AG08395 (cell line): ENCODE measurements around the gene ANKH.
"Not testable (repeated sequence)": the region's sequence is repeated elsewhere in the genome, so short reads cannot be mapped to it uniquely, and the experiment has no call there.

ENCODE experiments used
- DNase-seq: peaks from one replicate; pipeline ENCODE4 v3.0.0; 2012; ENCODE audit warnings: mixed read lengths, low spot score

Gene ANKH

GRCh38 chr5:14826714-14827113 is 44.9 kb downstream of the ANKH start:
- DNase-seq, result no peak

- no peak for DNase-seq
These were observed 45.6 kb downstream of the ANKH start for GRCh38 chr5:14825977-14826376.

DNA sequence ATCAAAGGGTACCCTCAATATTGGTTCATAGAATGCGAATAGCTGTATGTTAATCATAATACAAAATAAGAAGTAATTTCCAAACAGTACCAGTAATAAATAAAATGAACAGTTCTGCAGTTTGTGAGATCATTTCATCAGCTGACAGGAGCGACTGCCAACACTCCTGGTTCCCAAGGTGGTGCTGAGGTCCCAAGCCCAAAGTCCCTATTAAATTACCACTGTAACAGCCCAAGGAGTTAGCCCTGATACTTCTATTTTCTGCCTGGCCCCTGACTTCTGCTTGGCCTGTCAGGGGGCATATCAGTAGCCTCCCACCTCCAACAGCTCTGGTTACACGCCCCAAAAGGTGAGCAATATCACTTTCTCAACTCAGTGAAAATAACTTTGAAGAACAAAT is 47.1 kb downstream of the ANKH start:
- DNase-seq, result no peak

DNA sequence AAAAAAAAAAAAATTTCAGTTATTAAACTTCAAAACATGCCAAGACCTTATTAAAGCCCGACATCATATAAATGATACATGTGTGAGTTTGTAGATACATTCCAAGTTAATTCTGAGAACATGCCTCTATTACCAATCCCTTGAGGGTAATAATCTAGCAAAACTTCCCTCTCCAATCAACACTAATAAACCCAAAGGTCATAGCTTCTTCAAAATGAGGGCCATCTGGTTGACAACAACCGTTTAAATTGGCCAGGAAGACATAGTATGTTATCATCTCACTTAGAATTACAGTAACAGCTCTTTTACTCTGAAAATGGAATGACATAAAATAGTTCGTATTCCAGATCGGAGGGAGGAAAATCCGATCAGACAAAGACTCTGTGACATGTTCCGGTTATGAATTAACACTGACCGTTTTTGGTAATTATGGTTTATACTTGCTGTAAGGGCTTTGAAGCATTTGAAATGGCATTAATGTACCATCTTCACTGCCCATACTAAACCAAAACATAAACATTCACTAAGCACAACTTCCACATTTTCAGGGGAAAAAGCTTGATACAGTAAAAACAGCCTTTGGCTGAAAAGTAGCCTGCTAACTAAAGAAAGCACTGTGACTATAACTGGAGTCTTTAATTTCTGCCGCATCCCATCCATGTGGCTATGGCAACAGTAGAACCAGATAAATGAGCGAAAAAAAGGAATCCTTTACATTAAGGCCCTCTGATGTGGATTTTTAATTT is 50.3 kb downstream of the ANKH start:
- DNase-seq, result no peak

DNA sequence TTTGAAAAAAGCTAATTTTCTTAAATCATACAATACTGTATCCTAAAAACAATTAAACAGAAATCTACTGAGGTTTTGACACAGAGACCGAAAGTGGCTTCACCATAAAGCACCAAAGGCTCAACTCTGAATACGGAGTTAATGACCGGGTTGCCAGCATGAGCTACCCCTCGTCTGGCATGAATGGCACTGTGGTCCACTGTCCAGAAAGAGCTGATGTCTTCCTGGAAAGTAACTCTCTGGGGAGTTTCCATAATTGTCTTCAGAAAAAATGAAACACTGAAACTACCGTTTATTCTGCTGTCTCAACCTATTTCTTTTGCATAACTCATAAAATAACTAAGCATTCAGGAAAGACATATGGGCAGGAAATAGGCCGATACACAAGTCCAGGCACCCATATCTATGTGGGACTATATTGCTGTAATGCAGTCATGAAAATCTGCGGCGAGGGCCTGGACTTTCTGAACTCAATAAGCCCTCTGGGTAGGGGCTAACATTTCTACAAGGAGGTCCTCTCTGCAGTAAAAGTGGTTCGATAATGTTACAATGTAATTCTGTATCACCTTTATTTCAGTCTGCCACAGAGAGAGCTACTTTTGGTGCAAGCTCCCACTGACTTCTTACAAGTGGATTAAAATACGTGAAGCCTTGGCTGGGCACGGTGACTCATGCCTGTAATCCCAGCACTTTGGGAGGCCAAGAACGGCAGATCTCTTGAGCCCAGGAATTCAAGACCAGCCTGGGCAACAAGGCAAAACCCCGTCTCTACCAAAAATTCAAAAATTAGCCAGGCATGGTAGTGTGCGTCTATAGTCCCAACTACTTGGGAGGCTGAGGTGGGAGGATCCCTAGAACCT is 52.4 kb downstream of the ANKH start:
- no peak for DNase-seq

- not testable (repeated sequence) for DNase-seq
These were observed 53.8 kb downstream of the ANKH start for GRCh38 chr5:14817762-14818136.

DNA sequence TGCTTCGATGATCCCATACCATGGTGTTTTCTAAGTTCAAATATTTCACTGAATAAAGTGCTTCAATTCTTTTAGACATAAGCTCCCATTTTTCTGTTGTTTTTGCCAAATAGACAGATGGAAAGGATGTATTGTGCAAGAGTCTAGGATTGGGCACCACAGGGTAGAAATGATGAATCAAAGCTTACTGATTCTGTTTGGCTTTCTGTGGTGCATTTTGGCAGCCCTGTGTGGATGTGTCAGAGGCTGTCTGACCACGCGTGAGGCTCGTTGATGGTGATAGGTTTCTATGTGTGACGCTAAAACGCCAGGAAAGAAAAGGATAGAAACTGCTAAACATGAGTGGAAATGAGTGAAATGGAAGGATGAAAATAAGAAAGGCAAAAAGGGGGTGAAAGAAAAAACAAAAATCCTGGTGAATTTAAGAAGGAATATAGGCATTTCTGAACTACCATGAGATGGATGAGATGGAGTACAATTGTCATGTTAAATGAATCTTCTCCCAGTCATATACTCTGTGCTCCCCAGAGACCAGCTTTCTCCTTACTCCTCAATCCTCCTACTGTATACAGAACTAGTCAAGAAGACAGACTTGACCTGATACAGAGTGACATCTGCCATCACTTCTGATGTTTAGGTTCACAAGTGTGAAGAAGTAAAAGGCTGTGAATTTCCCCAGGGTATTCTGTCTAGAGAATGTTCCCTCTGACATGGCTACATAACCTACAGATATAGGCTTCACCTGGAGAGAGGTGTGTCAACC is 54.4 kb downstream of the ANKH start:
- peak; percentile 94 for DNase-seq

GRCh38 chr5:14816374-14816998 is 55.1 kb downstream of the ANKH start:
- no peak for DNase-seq

DNA sequence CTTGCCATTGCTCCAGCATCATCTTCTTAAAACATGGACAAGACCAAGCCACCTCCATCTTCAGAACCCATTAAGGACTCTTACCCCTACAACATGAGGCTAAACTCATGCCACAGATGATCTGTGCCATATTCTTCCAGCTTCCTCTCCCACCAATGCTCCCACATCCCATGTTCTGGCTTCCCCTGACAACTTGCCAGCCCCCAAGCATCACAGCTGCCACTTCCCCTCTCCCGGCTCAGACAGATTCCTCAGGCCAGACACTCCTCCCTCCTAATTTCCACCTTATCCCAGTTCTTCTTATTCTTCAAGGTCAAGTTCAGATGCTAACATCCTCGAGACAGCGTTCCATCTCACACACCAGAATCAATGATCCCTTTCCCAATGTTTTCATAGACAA is 57.8 kb downstream of the ANKH start:
- no peak for DNase-seq

GRCh38 chr5:14812166-14812565 is 59.4 kb downstream of the ANKH start:
- DNase-seq, result no peak

DNA sequence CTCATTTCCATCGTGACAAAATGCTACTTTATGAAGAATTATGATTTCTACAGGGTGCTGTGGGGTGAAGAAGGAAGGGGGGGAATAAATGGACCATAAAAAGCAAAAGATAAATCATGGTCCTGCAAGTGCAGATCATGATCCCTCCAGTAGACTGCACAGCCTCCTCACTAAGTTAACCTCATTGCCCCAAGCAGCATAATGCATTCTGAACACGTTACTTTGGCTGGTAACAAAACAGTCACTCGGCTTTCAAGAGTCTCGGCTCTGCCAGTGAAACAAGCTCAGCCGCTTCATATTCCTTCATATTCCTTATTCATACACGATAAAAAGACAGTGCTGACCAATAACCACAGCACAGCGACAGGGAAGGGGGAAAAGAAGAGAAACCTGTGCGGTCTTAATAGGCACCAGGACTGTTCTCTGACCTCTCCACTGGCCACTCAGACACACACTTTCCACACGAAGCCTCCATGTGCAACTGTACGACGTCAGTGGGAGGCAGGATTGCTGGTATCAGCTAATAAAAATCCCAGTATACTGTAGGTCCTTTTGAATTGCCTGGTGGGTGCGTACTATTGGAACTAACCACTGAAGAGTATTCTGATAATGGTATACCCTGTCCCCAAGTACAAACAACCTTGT is 60.5 kb downstream of the ANKH start:
- DNase-seq, result no peak

GRCh38 chr5:14810282-14810681 is 61.3 kb downstream of the ANKH start:
- no peak for DNase-seq

- DNase-seq, result peak; percentile 91
These were observed 62.0 kb downstream of the ANKH start for GRCh38 chr5:14809369-14810155.

GRCh38 chr5:14807471-14807870 is 64.1 kb downstream of the ANKH start:
- DNase-seq, result no peak

GRCh38 chr5:14806456-14806855 is 65.1 kb downstream of the ANKH start:
- DNase-seq, result peak; percentile 84

DNA sequence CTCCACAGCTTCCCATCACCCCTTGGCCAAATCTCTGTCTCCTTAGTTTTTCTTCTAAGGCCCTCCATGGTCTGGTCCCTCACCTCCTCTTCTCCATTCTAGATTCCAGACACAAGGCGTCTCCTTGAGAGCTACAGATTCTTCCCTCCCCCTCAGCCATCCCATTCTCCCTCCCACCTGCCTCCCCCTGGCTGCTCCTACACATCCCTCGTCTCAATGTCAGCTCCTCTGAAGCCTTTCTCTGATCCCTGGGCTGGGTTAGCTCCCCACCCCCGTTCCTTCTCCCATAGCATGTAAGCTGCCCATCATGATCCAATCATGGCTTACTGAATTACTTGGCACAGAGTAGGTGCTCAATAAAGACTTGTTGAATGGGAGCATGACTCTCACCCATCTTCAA is 69.0 kb downstream of the ANKH start:
- no peak for DNase-seq

DNA sequence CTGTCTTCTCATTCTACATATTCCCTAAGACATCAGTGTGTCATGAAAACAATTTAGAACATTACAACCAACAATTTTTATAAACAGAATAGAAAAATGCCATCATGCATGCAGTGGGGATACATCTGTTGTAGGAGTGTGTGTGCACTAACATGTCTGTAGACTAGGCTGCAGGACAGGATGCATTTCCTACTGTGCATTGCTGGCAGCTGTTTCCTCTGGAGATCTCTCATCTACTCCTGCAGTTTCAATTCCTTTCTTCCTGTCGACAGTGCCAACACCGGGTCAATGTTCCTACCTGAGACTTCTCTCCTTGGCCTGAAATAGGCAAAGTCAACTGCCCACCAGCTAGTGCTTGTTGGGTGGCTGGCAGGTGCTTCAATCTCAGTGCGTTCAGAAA is 69.8 kb downstream of the ANKH start:
- DNase-seq, result no peak

- DNase-seq, result not testable (repeated sequence)
These were observed 74.2 kb downstream of the ANKH start for GRCh38 chr5:14797385-14797784.

GRCh38 chr5:14794583-14795230 is 76.9 kb downstream of the ANKH start:
- no peak for DNase-seq

GRCh38 chr5:14793851-14794250 is 77.7 kb downstream of the ANKH start:
- no peak for DNase-seq
